NCI-H2081 treated with DMSO at 0.1 percent for 48 hours (cell line): ENCODE data around the gene SPAG5.

Experiments used
- DNase-seq: peaks from one replicate; lab custom pipeline; 2025; lab: John Stamatoyannopoulos, UW

Gene SPAG5

GRCh38 chr17:28573966-28574480 lies 24.8 kb downstream of the SPAG5 start:
- no peak for DNase-seq

GRCh38 chr17:28573521-28573920 lies 25.3 kb downstream of the SPAG5 start:
- DNase-seq = no peak

- DNase-seq = no peak
These were observed 25.8 kb downstream of the SPAG5 start for GRCh38 chr17:28573040-28573380.

GRCh38 chr17:28572259-28573039 lies 26.4 kb downstream of the SPAG5 start:
- no peak for DNase-seq

GRCh38 chr17:28571361-28572122 lies 27.3 kb downstream of the SPAG5 start, which contains the start of gene PIGS:
Gene PIGS, minus strand, starts transcription at chr17:28571524. Its CDS starts 28 bp downstream, at chr17:28571496.
- DNase-seq = peak; percentile 38

- DNase-seq = no peak
These were observed 28.0 kb downstream of the SPAG5 start for GRCh38 chr17:28570716-28571360.

- DNase-seq = no peak
These were observed 29.4 kb downstream of the SPAG5 start for GRCh38 chr17:28569446-28569845.

GRCh38 chr17:28567604-28568003 lies 31.2 kb downstream of the SPAG5 start:
- DNase-seq = no peak

GRCh38 chr17:28563475-28563874 lies 35.4 kb downstream of the SPAG5 start:
- DNase-seq = no peak

GRCh38 chr17:28555022-28555421 lies 43.8 kb downstream of the SPAG5 start:
- DNase-seq = no peak

GRCh38 chr17:28554565-28554964 lies 44.3 kb downstream of the SPAG5 start:
- DNase-seq = no peak

GRCh38 chr17:28553000-28553505 lies 45.8 kb downstream of the SPAG5 start:
- DNase-seq = no peak

GRCh38 chr17:28552176-28552999 lies 46.4 kb downstream of the SPAG5 start, which contains the start of gene UNC119:
Gene UNC119, minus strand, starts transcription at chr17:28552624. Its CDS starts 67 bp downstream, at chr17:28552557.
- no peak for DNase-seq

- DNase-seq = no peak
These were observed 47.2 kb downstream of the SPAG5 start for GRCh38 chr17:28551421-28552175.

GRCh38 chr17:28550858-28551257 lies 48.0 kb downstream of the SPAG5 start:
- DNase-seq = no peak

- no peak for DNase-seq
These were observed 49.3 kb downstream of the SPAG5 start for GRCh38 chr17:28549236-28550132.

GRCh38 chr17:28548417-28549130 lies 50.3 kb downstream of the SPAG5 start:
- DNase-seq = no peak

GRCh38 chr17:28547623-28548416 lies 51.0 kb downstream of the SPAG5 start:
- DNase-seq = no peak
